B cell (primary cell): ENCODE results near the gene BABAM2.

Experiments used
- CTCF ChIP-seq: fragments of 200-600 bp; IDR thresholded peaks from one replicate; pipeline ENCODE4 v1.8.0; 2022; ENCODE audit warnings: antibody characterized with exemption, mild to moderate bottlenecking
- EZH2 ChIP-seq: IDR thresholded peaks from 2 replicates; pipeline ENCODE4 v1.6.1; 2012; ENCODE audit warnings: borderline replicate concordance, low read depth, mild to moderate bottlenecking, moderate library complexity, low read length; ENCODE audit not compliant: insufficient read depth, poor library complexity, severe bottlenecking

GRCh38 chr2:27967076-27967475 lies 76.5 kb downstream of the BABAM2 start:
- TF ChIP-seq CTCF: no peak
- TF ChIP-seq EZH2: no peak
